HepG2 (cell line): ENCODE results near the gene ATG4D. TPM values are rescaled to one million over a fixed set of nuclear protein-coding genes. Genes with fewer than 3 reads are reported as not detected.

Experiments used
- CHCHD3 ChIP-seq: sonication (generic); formaldehyde crosslinking; IDR thresholded peaks from 2 replicates; pipeline ENCODE4 v1.8.0; 2022; ENCODE audit warnings: mild to moderate bottlenecking, missing genetic modification reagents, moderate library complexity
- ETV6 ChIP-seq: sonication (generic); formaldehyde crosslinking; conservative IDR thresholded peaks from 2 replicates; pipeline ENCODE4 v1.4.0; 2020; ENCODE audit warnings: missing genetic modification reagents
- FOXO1 ChIP-seq: sonication (generic); formaldehyde crosslinking; IDR thresholded peaks from 2 replicates; pipeline ENCODE4 v1.4.0; 2020; ENCODE audit warnings: missing genetic modification reagents
- GABPB1 ChIP-seq: IDR thresholded peaks from 2 replicates; pipeline ENCODE4 v1.6.1; 2016; ENCODE audit warnings: mild to moderate bottlenecking, missing genetic modification reagents, moderate library complexity, missing compliant biosample characterization
- HDAC2 ChIP-seq: sonication (generic); formaldehyde crosslinking; IDR thresholded peaks from 2 replicates; pipeline ENCODE4 v1.4.0; 2020; ENCODE audit warnings: missing genetic modification reagents
- JUNB ChIP-seq: sonication (generic); formaldehyde crosslinking; IDR thresholded peaks from 2 replicates; pipeline ENCODE4 v1.8.0; 2022; ENCODE audit warnings: missing genetic modification reagents, mild to moderate bottlenecking, borderline replicate concordance
- NR2F2 ChIP-seq: IDR thresholded peaks from 2 replicates; pipeline ENCODE4 v1.6.1; 2012; ENCODE audit warnings: low read depth, inconsistent platforms, borderline replicate concordance
- YEATS2 ChIP-seq: sonication (generic); formaldehyde crosslinking; IDR thresholded peaks from 2 replicates; pipeline ENCODE4 v1.4.0; 2020; ENCODE audit warnings: missing genetic modification reagents, borderline replicate concordance
- ZNF205 ChIP-seq: IDR thresholded peaks from 2 replicates; pipeline ENCODE4 v1.6.1; 2018; ENCODE audit warnings: missing biosample characterization, missing genetic modification reagents
- ZNF460 ChIP-seq: sonication (generic); formaldehyde crosslinking; IDR thresholded peaks from 2 replicates; pipeline ENCODE4 v1.5.1; 2020; ENCODE audit warnings: missing genetic modification reagents, mild to moderate bottlenecking, borderline replicate concordance
- ZNF883 ChIP-seq: sonication (generic); formaldehyde crosslinking; IDR thresholded peaks from 2 replicates; pipeline ENCODE4 v1.5.1; 2020; ENCODE audit warnings: mild to moderate bottlenecking, missing genetic modification reagents; ENCODE audit errors: not compliant biosample characterization
- polyA plus RNA-seq, 8 experiments: library from polyadenylated mRNA; depleted of rRNA in 3 of 8; stranded (reverse) in 7 of 8; unstranded in 1 of 8; fragments of >200 nt; fragmentation: Illumina TruSeq in 4 of 8; extraction: Trizol in 4 of 8; gene quantifications; 2 replicates each; pipeline versions ENCODE4 v1.2.1 to v1.2.3, GENCODE V29; 2011 to 2016; ENCODE audit warnings: low read depth in 4 of 8, missing spikeins in 1 of 8, mixed read lengths in 1 of 8; ENCODE audit not compliant: insufficient read depth in 1 of 8
- total RNA-seq, 5 experiments: library from RNA; depleted of rRNA; stranded (reverse); fragments of >200 nt; fragmentation: Illumina TruSeq; extraction: Trizol; gene quantifications; 2 replicates each; pipeline ENCODE4 v1.2.3, GENCODE V29; 2016; ENCODE audit warnings: low read depth in 1 of 5
- TF ChIP-seq, protein P1 (sequence below): sonication (generic); formaldehyde crosslinking; IDR thresholded peaks from one replicate; pipeline ENCODE4 v1.5.1; 2020; ENCODE audit warnings: mild to moderate bottlenecking, missing genetic modification reagents; ENCODE audit errors: not compliant biosample characterization
- TF ChIP-seq, protein P2 (sequence below): sonication (generic); formaldehyde crosslinking; IDR thresholded peaks from 2 replicates; pipeline ENCODE4 v1.5.0; 2020; ENCODE audit warnings: mild to moderate bottlenecking, missing genetic modification reagents
- TF ChIP-seq, protein P3 (sequence below): sonication (generic); formaldehyde crosslinking; IDR thresholded peaks from 2 replicates; pipeline ENCODE4; 2020; ENCODE audit warnings: missing genetic modification reagents, mild to moderate bottlenecking, borderline replicate concordance
- TF ChIP-seq, protein P4 (sequence below): sonication (generic); formaldehyde crosslinking; IDR thresholded peaks from 2 replicates; pipeline ENCODE4 v1.4.0; 2020; ENCODE audit warnings: mild to moderate bottlenecking, missing genetic modification reagents

Gene ATG4D
- total and polyA plus RNA-seq, 2 of the 13 experiments (the other 11 are each of a cell fraction or from before 2014, with no cell fraction given) = 17.8 to 19.0 TPM

DNA sequence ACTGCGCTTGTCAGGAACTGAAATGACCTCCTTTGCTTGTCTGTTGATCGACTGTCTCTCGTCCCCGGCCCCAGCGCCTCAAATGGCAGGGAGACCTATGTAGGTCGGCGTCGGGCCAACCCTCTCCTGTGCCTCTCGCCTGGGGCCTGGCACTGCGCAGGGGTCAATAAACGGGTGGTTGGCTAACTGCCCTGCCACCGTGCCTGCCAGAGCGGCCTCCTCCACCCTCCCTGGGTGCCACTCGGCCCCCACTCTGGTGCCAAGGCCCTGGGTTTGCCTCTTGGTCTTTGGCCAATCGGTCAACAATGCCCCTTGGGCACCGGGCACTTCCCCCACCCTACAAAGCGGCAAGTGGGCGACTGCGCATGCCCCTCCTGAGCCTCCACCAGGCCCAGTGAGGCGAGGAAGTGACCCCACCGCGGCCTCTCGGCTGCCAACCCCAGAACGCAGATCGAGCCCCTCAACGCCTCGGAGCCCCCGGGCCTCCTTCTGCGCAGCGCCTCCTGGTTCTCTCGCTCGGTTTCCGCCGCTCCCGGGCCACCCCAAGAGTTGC, 41.7 kb upstream of the ATG4D start (continued):
- TF ChIP-seq, protein P1, sequence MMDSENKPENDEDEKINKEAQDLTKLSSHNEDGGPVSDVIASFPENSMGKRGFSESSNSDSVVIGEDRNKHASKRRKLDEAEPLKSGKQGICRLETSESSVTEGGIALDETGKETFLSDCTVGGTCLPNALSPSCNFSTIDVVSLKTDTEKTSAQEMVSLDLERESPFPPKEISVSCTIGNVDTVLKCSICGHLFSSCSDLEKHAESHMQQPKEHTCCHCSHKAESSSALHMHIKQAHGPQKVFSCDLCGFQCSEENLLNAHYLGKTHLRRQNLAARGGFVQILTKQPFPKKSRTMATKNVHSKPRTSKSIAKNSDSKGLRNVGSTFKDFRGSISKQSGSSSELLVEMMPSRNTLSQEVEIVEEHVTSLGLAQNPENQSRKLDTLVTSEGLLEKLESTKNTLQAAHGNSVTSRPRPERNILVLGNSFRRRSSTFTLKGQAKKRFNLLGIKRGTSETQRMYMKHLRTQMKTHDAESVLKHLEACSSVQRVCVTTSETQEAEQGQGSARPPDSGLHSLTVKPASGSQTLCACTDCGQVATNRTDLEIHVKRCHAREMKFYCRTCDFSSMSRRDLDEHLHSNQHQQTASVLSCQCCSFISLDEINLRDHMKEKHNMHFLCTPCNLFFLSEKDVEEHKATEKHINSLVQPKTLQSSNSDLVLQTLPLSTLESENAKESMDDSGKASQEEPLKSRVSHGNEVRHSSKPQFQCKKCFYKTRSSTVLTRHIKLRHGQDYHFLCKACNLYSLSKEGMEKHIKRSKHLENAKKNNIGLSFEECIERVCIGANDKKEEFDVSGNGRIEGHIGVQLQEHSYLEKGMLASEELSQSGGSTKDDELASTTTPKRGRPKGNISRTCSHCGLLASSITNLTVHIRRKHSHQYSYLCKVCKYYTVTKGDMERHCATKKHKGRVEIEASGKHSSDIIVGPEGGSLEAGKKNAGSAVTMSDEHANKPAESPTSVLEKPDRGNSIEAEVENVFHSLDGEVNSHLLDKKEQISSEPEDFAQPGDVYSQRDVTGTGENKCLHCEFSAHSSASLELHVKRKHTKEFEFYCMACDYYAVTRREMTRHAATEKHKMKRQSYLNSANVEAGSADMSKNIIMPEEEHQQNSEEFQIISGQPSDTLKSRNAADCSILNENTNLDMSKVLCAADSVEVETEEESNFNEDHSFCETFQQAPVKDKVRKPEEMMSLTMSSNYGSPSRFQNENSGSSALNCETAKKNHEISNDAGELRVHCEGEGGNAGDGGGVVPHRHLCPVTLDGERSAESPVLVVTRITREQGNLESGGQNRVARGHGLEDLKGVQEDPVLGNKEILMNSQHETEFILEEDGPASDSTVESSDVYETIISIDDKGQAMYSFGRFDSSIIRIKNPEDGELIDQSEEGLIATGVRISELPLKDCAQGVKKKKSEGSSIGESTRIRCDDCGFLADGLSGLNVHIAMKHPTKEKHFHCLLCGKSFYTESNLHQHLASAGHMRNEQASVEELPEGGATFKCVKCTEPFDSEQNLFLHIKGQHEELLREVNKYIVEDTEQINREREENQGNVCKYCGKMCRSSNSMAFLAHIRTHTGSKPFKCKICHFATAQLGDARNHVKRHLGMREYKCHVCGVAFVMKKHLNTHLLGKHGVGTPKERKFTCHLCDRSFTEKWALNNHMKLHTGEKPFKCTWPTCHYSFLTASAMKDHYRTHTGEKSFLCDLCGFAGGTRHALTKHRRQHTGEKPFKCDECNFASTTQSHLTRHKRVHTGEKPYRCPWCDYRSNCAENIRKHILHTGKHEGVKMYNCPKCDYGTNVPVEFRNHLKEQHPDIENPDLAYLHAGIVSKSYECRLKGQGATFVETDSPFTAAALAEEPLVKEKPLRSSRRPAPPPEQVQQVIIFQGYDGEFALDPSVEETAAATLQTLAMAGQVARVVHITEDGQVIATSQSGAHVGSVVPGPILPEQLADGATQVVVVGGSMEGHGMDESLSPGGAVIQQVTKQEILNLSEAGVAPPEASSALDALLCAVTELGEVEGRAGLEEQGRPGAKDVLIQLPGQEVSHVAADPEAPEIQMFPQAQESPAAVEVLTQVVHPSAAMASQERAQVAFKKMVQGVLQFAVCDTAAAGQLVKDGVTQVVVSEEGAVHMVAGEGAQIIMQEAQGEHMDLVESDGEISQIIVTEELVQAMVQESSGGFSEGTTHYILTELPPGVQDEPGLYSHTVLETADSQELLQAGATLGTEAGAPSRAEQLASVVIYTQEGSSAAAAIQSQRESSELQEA (CRISPR knock-in tag) = no peak
- TF ChIP-seq YEATS2 (CRISPR knock-in tag) (peak; percentile 32), HDAC2 (0 out of 2 replicates have a peak, but pooled peaks have one; percentile 7), FOXO1 (no peak), ETV6 (CRISPR knock-in tag) (0 out of 2 replicates have a peak, but pooled peaks have one; percentile 12), ZNF205 (CRISPR knock-in tag) (no peak), GABPB1 (CRISPR knock-in tag) (peak; percentile 42), JUNB (CRISPR knock-in tag) (no peak), ZNF883 (peak; percentile 41), ZNF460 (CRISPR knock-in tag) (no peak), CHCHD3 (CRISPR knock-in tag) (no peak), NR2F2 (0 out of 2 replicates have a peak, but pooled peaks have one; percentile 12)
- TF ChIP-seq, protein P2, sequence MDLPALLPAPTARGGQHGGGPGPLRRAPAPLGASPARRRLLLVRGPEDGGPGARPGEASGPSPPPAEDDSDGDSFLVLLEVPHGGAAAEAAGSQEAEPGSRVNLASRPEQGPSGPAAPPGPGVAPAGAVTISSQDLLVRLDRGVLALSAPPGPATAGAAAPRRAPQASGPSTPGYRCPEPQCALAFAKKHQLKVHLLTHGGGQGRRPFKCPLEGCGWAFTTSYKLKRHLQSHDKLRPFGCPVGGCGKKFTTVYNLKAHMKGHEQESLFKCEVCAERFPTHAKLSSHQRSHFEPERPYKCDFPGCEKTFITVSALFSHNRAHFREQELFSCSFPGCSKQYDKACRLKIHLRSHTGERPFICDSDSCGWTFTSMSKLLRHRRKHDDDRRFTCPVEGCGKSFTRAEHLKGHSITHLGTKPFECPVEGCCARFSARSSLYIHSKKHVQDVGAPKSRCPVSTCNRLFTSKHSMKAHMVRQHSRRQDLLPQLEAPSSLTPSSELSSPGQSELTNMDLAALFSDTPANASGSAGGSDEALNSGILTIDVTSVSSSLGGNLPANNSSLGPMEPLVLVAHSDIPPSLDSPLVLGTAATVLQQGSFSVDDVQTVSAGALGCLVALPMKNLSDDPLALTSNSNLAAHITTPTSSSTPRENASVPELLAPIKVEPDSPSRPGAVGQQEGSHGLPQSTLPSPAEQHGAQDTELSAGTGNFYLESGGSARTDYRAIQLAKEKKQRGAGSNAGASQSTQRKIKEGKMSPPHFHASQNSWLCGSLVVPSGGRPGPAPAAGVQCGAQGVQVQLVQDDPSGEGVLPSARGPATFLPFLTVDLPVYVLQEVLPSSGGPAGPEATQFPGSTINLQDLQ (CRISPR knock-in tag) = no peak
- TF ChIP-seq, protein P3, sequence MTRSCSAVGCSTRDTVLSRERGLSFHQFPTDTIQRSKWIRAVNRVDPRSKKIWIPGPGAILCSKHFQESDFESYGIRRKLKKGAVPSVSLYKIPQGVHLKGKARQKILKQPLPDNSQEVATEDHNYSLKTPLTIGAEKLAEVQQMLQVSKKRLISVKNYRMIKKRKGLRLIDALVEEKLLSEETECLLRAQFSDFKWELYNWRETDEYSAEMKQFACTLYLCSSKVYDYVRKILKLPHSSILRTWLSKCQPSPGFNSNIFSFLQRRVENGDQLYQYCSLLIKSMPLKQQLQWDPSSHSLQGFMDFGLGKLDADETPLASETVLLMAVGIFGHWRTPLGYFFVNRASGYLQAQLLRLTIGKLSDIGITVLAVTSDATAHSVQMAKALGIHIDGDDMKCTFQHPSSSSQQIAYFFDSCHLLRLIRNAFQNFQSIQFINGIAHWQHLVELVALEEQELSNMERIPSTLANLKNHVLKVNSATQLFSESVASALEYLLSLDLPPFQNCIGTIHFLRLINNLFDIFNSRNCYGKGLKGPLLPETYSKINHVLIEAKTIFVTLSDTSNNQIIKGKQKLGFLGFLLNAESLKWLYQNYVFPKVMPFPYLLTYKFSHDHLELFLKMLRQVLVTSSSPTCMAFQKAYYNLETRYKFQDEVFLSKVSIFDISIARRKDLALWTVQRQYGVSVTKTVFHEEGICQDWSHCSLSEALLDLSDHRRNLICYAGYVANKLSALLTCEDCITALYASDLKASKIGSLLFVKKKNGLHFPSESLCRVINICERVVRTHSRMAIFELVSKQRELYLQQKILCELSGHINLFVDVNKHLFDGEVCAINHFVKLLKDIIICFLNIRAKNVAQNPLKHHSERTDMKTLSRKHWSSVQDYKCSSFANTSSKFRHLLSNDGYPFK (CRISPR knock-in tag) = peak; percentile 31; the same call in 1 of the 2 replicates
- TF ChIP-seq, protein P4, sequence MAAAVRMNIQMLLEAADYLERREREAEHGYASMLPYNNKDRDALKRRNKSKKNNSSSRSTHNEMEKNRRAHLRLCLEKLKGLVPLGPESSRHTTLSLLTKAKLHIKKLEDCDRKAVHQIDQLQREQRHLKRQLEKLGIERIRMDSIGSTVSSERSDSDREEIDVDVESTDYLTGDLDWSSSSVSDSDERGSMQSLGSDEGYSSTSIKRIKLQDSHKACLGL (CRISPR knock-in tag) = no peak
